ENCODE measurements around the gene METTL9.
"Not testable (repeated sequence)": the region's sequence is repeated elsewhere in the genome, so short reads cannot be mapped to it uniquely, and the experiment has no call there.

The METTL9 gene

DNA sequence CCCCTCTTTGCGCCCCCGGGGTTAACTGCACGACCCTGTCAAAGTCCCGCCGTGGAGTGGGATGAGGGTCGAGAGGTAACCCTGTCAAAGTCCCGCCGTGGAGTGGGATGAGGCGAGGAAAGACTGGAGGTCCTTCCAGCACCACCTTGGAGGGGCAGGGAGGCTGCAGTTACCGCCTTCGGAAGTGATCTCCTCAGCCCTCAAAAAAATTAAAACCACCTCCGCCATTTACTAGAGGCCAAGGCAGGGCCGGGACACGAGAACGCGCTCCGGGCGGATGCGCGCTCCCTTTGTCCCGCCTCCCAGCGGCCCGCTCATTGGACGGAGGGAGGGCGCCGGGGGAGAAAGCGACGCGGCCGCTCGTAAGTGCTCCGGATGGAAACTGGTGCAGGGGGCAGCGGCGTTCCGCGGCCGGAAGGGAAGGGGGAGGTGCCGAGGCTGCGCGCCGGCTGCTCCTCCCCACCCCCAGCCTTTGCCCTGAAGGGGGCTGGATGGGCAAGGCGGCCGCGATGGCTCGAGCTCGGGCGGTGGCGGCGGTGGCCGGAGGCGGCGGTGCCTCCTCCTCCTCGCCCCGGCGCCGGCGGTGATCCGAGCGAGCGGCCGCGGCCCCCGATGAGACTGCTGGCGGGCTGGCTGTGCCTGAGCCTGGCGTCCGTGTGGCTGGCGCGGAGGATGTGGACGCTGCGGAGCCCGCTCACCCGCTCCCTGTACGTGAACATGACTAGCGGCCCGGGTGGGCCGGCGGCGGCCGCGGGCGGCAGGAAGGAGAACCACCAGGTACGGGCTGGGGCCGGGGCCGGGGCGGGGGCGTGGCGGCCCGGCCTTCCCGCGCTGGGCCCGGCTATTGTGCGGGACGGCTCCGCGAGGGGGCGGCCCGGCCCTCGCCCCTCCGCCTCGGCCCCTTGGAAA, at the start of gene METTL9:
Gene METTL9, plus strand, starts transcription at position 456 of the 909 bp plus-strand sequence. Its CDS starts 157 bp downstream, at position 613.
- peak; percentile 98 for DNase-seq

DNA sequence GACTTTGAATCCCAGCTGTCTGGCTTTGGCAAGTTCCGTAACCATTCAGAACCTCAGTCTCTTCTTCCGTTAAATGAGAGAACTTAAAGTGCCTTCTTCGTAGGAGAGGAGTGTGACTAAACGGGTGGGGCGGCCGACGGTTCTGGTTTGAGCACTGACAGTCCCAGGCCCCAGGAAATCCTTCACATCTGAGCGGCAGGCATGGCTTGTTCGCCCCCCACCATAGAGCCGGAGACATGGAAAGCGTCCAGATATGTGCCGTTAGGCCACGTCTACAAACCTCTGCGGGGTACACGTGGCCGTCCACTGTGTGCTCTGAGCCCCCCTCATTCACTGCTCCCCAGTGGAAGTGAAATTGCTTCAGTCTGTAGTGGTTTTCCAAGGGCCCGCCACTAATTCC, 49.4 kb upstream of the METTL9 start:
- not testable (repeated sequence) for DNase-seq

DNA sequence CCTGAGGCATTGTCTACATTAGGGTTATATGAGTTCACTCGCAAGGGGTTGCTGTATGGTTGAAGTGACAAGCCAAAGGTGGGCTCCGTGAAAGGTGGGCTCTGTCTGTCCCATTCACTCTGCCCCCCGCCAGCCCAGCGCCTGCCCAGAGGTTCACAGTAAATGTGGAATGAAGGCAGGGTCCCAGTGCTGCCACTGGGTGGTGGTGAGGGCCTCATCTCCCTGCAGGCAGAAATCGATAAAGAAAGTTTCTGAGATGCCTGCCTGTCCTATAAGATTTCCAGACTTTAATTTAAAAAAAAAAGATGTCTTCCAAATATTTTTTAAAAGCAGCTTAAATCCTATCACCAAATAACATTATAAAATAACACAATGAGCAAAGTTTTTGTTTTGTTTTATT, 48.9 kb upstream of the METTL9 start:
- not testable (repeated sequence) for DNase-seq

DNA sequence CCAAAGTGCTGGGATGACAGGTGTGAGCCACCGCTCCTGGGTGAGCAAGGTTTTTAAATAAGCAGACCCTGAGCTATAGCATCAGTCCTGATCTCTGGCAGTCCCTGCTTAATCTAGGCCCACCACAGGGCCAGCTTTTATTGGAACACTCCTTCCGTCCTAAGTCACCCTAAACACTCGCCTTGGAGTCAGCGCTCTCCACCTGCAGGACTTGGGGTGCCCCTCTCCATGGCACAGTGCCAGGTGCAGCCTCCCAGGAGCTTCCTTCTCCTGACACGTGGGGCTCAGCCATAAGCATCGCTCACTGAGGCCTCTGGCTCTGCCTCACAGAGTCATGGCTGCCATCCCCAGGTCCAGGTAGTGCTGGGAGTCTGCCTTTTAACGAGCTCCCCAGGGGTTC, 48.3 kb upstream of the METTL9 start:
- DNase-seq, result not testable (repeated sequence)

DNA sequence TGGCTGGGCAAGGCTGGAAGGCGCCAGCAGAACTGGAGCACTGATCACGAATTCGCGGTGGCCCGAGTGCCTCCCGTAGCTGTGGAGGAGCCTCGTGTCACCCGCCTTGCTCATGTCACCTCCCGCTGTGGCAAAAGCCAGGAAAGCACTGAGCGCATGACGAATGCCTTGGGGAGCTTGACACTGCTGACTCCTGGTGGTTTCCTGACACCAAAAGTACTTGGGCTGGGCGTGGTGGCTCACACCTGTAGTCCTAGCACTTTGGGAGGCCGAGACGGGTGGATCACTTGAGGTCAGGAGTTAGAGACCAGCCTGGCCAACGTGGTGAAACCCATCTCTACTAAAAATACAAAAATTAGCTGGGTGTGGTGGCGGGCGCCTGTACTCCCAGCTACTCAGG, 47.8 kb upstream of the METTL9 start:
- DNase-seq, result not testable (repeated sequence)

DNA sequence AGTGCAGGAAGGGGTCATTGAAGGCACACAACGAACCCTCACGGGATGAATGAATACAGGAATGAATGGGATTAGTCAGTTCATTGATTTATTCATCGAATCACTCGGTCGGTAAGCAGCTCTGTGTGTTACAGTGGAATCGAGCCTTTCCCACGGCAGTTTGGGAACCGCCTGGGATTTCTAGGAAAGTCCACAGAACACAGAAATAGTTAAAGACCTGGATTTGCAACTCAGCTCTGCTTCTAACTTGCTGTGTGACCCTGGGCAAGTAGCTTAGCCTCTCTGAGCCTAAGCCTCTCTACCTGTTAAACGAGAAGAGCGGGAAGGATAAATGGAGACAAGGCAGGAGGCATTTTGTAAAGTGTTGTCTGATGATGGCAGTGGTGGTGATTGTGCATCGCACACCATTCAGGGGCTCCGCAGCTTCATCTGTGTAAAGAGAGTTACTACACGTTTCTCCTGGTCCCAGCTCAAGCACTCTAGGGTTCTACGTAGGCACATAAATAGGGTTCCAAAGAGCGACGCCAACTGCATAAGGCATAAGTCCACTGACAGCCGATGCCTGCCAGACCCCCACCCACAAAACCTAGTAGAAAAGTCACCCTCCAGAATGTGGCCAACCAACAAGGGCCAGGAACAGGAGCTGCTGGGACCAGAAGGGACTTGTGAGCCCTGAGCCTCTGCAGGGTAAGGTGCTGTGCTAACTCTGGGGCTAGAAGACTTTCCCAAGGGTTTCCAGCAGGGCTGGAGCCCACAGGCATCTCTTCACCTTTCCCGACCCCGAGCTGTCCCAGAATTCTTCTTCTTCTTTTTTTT, 45.7 kb upstream of the METTL9 start:
- DNase-seq, result not testable (repeated sequence)

DNA sequence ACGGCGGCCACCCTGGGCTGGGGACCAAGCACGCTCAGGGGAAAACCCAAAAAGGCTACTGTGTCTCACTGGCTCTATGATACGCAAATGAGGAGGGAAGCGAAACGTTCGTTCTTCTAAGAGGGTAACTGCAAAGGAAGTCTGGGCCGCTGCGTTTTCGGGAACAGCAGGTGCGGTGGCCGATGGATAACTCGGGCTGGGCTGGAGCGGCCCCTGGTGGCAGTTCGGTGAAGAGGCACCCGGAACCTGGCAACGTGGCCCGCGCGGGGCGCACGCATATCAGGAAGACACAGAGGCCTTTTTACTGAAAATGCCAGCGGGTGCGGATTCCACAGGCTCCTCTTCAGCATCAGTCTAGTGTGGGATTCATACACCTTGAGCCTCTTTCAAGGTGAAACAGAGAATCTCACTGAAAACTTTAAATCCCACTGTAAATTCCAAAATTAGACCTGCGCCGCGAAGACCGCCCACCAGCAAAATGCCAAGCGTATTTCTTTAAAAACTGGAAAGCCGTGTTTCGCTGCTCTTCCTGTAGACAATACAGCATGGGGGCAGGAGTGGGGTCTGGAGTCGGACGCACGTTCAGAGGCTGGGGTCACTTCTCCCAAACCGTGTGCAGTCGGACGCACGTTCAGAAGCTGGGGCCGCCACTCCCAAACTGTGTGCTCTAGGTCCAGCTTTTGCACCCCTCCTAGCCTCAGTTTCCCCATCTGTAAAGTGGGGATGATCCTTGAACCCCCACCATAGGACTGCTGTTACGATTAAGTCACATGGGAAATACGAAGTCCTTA, 44.4 kb upstream of the METTL9 start:
- peak; percentile 99 for DNase-seq

DNA sequence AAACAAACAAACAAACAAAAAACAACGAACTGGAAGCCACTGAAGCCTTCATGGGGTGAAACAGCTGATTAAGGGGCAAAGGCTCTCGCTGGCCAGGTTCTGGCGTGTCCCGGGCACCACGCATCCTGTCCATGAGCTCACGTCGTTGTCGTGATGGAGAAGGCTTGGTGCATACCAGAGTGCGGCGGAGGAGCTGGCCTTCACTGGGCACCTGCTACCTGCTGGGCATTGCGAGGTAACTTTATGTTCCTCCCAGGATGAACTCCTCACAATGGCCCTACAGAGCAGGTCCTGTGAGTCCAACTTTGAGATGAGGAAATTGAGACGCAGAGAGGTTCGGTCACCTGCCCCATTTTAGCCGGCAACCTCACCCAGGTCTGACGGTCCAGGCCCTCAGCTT, 43.8 kb upstream of the METTL9 start:
- DNase-seq, result not testable (repeated sequence)

DNA sequence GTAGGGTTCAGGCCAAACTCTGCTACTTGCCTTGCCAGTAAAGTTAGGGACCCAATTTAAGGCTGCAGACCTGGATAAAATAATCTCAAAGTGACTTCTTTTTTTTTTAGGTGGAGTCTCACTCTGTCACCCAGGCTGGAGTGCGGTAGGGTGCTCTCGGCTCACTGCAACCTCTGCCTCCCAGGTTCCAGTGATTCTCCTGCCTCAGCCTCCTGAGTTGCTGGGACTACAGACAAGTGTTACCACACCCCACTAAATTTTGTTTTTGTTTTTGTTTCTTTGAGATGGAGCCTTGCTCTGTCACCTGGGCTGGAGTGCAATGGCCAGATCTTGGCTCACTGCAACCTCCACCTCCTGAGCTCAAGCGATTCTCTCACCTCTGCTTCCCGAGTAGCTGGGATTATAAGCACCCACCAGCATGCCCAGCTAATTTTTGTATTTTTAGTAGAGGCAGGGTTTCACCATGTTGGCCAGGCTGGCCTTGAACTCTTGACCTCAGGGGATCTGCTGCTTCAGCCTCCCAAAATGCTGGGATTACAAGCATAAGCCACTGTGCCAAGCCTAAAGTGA, 43.3 kb upstream of the METTL9 start:
- DNase-seq, result not testable (repeated sequence)

DNA sequence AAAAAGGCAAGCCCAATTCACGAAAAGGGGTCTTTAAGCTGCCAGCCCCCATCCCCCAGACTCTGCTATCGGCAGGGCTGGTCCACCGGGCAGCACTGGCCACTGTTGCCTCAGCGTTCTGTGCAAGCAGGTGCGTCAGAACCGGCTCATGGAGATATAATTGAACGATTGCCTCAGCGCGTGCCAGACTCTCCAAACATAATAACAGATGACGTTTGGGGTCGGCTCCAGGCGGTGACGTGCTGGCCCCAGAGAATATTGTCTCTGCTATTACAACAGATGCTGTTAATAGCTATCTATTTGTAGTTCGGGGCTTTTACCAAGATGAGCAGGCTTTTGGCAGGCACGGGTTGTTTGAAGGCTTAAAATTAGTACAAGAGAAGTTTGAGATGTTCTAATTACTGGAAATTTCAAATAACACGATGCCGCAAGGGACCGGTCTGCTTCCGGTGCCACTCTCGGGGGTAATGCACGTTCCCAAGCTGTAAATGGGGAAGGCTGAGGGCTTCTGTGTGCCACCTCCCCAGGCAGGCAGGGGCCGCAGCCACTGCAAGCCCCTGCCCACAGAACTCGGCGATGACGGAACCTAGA, 42.6 kb upstream of the METTL9 start:
- DNase-seq, result not testable (repeated sequence)

DNA sequence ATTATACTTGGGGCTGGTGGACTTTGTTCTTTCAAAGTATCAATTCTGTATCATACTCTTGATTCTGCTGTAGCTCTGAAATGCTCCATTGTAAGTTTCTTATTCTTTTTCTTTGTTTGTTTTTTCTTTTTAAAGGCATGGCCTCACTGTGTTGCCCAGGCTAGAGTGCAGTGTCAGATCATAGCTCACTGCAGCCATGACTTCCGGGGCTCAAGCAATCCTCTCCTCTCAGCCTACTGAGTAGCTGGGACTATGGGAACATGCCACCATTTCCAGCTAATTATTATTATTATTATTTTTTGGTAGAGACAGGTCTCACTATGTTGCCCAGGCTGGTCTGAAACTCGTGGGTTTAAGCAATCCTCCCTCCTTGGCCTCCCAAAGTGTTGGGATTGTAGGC, 38.9 kb upstream of the METTL9 start:
- DNase-seq, result no peak

DNA sequence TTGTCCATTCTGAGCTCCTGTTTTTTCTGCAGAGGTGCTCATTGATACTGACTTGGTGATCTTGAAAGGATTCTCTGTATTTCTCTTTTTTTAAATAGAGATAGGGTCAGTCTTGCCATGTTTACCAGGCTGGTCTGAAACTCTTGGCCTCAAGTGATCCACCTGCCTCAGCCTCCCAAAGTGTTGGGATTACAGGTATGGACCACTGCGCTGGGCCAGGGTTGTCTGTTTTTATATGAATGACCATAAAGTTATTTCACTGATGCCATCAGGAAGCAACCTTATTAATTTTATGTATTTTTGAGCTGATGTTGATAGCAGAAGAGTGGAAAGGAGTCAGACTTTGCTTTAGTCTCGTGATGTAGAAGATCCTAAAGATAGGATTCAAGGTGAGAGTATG, 35.7 kb upstream of the METTL9 start:
- DNase-seq, result no peak

DNA sequence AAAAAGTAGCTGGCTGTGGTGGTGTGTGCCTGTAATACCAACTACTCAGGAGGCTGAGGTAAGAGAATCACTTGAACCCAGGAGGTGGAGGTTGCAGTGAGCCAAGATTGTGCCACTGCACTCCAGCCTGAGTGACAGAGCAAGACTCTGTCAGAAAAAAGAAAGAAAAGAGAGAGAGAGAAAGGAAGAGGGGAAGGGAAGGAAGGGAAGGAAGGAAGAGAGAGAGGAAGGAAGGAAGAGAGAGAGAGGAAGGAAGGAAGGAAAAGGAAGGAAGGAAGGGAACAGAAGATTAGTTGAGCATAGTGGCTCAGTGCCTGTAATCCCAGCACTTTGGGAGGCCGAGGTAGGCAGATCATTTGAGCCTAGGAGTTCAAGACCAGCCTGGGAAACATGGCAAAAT, 35.0 kb upstream of the METTL9 start:
- not testable (repeated sequence) for DNase-seq

DNA sequence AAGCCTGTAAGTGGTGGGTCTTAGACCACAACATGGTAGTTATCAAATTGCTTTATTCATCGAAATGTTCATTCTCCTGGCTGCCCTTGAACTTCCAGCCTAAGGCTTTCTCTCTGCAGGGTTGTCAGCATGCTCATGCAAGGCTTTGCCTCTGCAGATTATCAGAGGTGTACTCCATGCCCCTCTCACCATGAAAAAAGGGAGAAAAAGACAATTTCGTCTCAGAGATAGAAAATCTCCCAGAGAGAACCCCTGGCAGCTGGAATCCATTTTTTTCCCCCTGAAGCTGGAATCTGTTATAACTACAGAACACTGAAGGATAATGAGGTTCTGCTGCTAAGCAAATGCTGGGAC, 33.9 kb upstream of the METTL9 start:
- DNase-seq, result no peak

DNA sequence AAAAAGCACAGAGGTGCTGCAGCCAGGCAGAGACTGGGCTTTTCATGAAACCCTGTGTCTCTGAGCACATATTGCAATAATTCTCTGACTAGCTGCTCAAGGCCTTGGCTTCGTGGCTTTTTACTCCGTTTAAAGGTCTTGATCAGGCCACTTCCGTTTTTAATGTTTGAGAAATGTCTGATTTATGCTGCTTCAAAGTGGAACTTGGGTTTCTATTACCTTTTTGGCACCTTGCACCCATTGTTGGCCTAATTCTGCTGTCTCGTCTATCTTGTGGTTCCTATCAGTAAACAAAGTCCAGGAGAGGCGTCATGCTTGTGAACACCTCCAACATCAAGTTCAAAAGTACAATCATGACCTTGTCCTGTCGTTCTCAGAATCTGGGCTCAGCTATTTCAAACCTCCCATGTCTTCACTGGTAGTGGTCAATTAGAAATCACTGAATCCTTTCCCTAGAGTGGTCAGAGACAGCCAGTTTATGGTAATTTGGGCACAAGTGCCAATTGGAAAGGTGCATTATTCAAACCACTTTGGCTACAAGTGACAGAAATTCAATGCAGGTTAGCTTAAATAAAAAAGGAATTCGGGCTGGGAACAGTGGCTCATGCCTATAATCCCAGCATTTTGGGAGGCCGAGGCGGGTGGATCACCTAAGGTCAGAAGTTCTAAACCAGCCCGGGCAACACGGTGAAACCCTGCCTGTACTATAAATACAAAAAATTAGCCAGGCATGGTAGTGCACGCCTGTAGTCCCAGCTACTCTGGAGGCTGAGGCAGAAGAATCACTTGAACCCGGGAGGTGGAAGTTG, 33.3 kb upstream of the METTL9 start:
- DNase-seq, result peak; percentile 46

DNA sequence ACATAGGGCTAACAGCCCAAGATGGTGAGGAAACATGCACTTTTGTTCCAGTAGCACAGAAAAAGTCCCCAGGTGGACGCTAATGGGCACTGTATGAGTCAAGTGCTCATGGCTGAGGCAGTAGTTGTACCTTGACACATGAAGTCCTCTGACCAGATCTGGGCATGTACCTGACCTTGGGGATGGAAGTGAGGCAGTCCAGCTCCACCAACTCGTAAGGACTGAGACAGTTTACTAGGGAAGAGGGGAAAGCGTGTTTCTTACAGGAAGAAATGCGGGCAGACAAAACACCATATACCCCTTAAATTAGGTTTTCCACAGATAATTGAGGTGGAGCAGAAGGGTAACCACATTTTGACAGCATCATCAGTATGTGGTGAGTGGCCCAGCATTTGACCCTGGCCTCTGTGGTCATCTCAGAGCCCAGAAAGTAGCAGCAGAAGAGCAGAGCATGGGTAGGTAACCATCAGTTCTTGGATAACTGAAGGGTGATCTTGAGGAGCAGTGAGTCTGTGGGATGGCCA, 32.4 kb upstream of the METTL9 start:
- DNase-seq, result no peak

DNA sequence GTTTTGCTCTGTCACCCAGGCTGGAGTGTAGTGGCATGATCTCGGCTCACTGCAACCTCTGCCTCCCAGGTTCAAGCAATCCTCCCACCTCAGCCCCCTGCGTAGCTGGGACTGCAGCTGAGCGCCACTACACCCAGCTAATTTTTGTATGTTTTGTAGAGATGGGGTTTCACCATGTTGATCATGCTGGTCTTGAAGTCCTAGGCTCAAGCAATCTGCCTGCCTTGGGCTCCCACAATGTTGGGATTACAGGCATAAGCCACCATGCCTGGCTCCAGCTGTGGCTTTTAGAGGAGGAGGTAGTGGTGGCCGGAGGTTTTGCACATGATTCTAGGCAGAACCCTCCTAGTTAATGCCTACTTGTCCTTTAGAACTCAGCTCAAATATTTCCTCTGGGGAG, 31.9 kb upstream of the METTL9 start:
- not testable (repeated sequence) for DNase-seq

DNA sequence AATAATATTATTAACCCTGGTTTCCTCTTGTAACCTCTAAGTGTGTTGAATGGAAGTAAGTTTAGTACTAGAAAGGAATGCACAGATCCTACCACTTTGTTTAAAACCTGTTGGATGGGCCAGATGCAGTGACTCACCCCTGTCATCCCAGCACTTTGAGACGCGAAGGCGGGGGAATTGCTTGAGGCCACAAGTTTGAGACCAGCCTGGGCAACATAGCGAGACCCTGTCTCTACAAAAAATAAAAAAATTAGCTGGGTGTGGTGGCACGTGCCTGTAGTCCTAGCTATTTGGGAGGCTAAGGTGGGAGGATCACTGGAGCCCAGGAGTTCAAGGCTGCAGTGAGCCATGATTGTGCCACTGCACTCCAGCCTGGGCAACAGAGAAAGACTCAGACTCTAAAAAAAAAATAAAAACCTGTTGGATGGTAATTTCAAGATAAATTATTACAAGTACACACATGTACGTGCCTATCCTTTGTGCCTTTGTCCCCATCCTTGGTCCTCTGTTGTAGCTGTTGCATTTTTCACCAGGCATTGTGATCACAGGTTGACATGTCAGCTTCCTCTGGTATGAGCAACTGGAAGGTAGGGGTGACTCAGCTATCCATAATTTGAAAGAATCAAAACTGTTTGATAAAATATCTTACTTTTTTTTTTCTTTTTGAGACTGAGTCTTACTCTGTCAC, 30.7 kb upstream of the METTL9 start:
- no peak for DNase-seq

DNA sequence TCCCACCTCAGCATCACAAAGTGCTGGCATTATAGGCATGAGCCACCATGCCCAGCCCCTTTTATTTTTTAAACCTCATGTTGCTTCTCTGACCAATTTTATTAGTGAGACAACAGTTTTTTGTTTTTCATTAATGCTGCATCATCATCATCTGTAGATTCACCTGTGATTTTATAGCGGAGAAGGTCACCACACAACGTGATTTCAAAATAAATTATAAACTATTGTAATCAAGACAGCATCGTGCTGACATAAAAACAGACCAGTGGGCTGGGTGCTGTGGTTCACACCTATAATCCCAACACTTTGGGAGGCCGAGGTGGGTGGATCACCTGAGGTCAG, 28.7 kb upstream of the METTL9 start:
- no peak for DNase-seq

DNA sequence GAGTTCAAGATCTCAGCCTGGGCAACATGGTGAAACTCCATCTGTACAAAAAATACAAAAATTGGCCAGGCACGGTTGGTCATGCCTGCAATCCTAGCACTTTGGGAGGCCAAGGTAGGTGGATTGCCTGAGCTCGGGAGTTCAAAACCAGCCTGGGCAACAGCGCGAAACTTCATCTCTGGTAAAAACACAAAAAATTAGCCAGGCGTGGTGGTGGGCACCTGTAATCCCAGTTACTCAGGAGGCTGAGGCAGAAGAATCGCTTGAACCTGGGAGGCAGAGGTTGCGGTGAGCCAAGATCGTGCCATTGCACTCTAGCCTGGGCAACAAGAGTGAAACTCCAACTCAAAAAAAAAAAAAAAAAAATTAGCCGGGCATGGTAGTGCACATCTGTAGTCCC, 25.9 kb upstream of the METTL9 start:
- not testable (repeated sequence) for DNase-seq

DNA sequence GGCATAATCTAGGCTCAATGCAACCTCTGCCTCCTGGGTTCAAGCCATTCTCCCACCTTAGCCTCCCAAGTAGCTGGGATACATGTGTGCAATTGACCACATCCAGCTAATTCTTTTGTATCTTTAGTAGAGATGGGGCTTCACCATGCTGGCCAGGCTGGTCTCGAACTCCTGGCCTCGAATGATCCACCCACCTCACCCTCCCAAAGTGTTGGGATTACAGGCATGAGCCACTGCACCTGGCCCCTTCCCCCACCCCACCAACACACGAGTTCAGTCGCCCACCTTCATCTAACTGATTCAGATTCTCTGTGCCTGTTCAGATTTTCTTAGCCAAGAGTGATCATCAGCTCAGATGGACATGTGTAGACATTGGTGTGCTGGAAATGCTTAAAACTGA, 25.0 kb upstream of the METTL9 start:
- no peak for DNase-seq

Data from RPMI8226 (cell line).